Esophagus squamous epithelium (tissue), 5 donors: ENCODE data around the gene SNPH. TPM values are rescaled to one million over a fixed set of nuclear protein-coding genes. Genes with fewer than 3 reads are reported as not detected.

Source experiments
- DNase-seq: peaks from one replicate; lab custom pipeline; 2025; lab: John Stamatoyannopoulos, UW
- H3K27ac ChIP-seq, 4 donors: fragments of 200-600 bp; sonication (generic); one replicate each; pipeline ENCODE4 v1.5.1; 2016 to 2019; ENCODE audit warnings: mild to moderate bottlenecking in 1 of 4
- H3K27me3 ChIP-seq, 4 donors: fragments of 200-600 bp; sonication (generic); 1 replicate in 3 of 4; 2 replicates in 1 of 4; pipeline versions ENCODE4 v1.5.1 to v1.6.0; 2017 to 2021; ENCODE audit warnings: antibody characterized with exemption in 1 of 4
- H3K36me3 ChIP-seq, 3 donors: fragments of 200-600 bp; sonication (generic); one replicate each; pipeline ENCODE4 v1.5.1; 2016 to 2019
- H3K4me1 ChIP-seq, 3 donors: fragments of 200-600 bp; sonication (generic); one replicate each; pipeline ENCODE4 v1.5.1; 2017 to 2019
- H3K4me3 ChIP-seq, 4 donors: fragments of 200-600 bp; sonication (generic); 1 replicate in 3 of 4; 2 replicates in 1 of 4; pipeline ENCODE4 v1.5.1; 2016 to 2019; ENCODE audit warnings: mild to moderate bottlenecking in 2 of 4, moderate library complexity in 1 of 4
- H3K9me3 ChIP-seq, 3 donors: fragments of 200-600 bp; sonication (generic); one replicate each; pipeline ENCODE4 v1.5.1; 2016 to 2019
- CTCF ChIP-seq, 6 experiments: fragments of 450-650 bp in 4 of 6; fragments of 200-600 bp in 2 of 6; sonication (generic) in 2 of 6; IDR thresholded peaks; one replicate each; pipeline ENCODE4 v1.5.1; 2016 to 2019; ENCODE audit warnings: antibody characterized with exemption in 6 of 6, mild to moderate bottlenecking in 4 of 6, moderate library complexity in 4 of 6
- POLR2A ChIP-seq, 4 donors: fragments of 450-650 bp; IDR thresholded peaks; one replicate each; pipeline ENCODE4 v1.6.1; 2017; ENCODE audit warnings: antibody characterized with exemption in 4 of 4, mild to moderate bottlenecking in 4 of 4, moderate library complexity in 3 of 4
- WGBS, 2 donors: methylation state at CpG; one replicate each; pipeline ENCODE4 v1.1.5; 2018; 5-methylcytosine and 5-hydroxymethylcytosine counted together
- intact Hi-C: fragments of 100-400 bp; cut with DNase I; formaldehyde crosslinking; loops from one replicate; pipeline ENCODE4 v1.15.0; 2022
- total RNA-seq, 4 donors: library from RNA; depleted of rRNA; stranded (reverse); fragments of >200 nt; gene quantifications; one replicate each; pipeline ENCODE4 v1.1.0, GENCODE V29; 2016
- donor health status: DM: yes; HTN: yes; CAD: no.

The SNPH gene
- total RNA-seq, 4 donors from 2014 or later = 0.83 to 2.5 (median 1.5) TPM

DNA sequence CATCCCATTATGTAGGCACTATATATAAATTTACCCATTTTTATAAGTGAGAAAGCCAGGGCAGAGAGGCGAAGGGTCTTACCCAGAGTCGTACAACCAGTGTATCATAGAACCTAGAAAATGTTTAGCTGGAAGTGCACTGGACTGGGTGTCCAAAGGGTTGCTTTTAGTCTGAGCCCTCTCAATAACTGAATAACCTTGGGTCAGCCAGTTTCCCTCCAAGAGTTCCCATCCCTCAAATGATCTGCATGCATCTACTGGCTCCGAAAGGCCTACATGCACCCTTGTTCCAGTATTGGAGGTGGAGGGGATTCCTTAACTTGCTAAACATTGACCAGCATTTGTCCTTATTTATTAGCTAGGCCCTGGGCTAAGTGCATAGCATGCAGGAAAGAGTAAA lies 3.8 kb downstream of the SNPH start:
- TF ChIP-seq POLR2A (IDR thresholded peaks at IDR 0.05) = no peak
- no peak for TF ChIP-seq CTCF (IDR thresholded peaks at IDR 0.05)
- intact Hi-C loops = no loop called here
- H3K27ac ChIP-seq = no peak overlapping the region
- H3K4me1 ChIP-seq = peaks cover 0 to 22% (median 5%) of the 10 kb centered on the region in 3 donors
- no peak overlapping the region for H3K4me3 ChIP-seq
- no peaks in the 10 kb centered on the region for H3K9me3 ChIP-seq
- no peaks in the 10 kb centered on the region for H3K36me3 ChIP-seq
- no peaks in the 10 kb centered on the region for H3K27me3 ChIP-seq
- no peak for DNase-seq
- 83 to 100% methylated on average over 1 to 3 of the region's 3 CpGs for WGBS, 2 donors

DNA sequence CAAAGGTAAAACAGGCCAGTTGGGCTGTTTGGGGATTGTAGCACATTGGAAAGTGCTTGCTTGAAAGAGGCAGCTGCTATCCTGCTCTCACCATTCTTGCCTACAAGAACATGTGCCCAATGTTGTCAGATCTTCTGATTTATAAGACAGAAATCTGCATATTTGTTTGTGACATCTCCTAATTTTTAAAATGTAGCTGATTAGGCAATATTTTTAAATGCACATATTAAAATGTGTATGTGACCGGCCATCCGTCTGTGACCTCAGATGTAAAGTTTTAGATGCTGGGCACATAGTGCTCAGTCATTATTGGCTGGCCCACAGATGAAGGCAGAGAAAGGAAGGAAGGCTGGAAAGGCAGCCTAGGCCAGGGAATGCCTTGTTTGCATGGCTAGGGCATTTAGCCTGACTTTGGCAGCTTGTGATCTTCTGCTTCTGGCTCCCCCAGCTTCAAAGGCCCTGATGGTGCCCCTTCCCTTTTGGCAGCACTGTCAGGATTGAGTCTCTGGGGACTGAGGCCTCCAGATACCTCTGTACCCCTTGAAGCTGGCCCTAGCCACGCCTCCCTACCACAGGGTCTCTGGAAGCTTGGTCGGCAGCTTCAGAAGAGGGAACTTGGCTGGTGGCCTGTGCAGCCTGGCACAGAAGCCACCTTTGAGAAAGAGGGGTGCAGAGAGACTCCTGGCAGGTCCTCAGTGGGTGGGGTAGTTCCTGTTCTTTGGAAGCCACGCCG lies 6.4 kb downstream of the SNPH start:
- H3K36me3 ChIP-seq = no peaks in the 10 kb centered on the region

DNA sequence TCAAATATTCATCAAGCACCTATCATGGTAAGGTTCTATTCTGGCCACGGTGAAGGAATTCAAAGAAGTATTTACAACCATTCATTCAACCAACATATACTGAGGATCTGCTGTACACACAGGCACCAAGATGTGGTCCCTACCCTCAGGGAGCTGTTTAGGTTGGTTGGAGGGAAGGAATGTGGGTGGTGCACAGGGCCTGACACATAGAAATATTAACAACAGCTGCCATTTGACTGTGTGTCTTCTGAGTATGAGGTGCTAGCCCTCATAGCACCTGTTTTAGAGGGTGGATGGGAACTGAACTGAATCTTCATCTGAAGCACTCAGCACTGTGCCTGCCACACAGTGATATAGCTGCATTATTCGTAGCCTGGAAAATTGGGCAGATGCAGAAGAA lies 7.3 kb downstream of the SNPH start:
- intact Hi-C loops = no loop called here
- Histone ChIP-seq H3K9me3 (no peaks in the 10 kb centered on the region), H3K4me1 (no peaks in the 10 kb centered on the region), H3K27me3 (no peaks in the 10 kb centered on the region), H3K36me3 (no peaks in the 10 kb centered on the region), H3K4me3 (no peak overlapping the region), H3K27ac (no peak overlapping the region)
- no peak for TF ChIP-seq CTCF (IDR thresholded peaks at IDR 0.05)
- TF ChIP-seq POLR2A (IDR thresholded peaks at IDR 0.05) = no peak
- 77 to 79% methylated on average over 2 of the region's 2 CpGs for WGBS, 2 donors
- no peak for DNase-seq

More for the DNA sequence above, 6.4 kb downstream of the SNPH start:
- H3K4me1 ChIP-seq = peaks cover 0 to under 1% (median 0%) of the 10 kb centered on the region in 3 donors
- no peaks in the 10 kb centered on the region for H3K27me3 ChIP-seq
- WGBS, 2 donors = 83 to 94% methylated on average over 2 of the region's 6 CpGs
- DNase-seq = no peak
- TF ChIP-seq POLR2A (IDR thresholded peaks at IDR 0.05) = no peak
- no peak for TF ChIP-seq CTCF (IDR thresholded peaks at IDR 0.05)
- no peak overlapping the region for H3K4me3 ChIP-seq
- intact Hi-C loops = no loop called here
- H3K27ac ChIP-seq = no peak overlapping the region
- no peaks in the 10 kb centered on the region for H3K9me3 ChIP-seq

DNA sequence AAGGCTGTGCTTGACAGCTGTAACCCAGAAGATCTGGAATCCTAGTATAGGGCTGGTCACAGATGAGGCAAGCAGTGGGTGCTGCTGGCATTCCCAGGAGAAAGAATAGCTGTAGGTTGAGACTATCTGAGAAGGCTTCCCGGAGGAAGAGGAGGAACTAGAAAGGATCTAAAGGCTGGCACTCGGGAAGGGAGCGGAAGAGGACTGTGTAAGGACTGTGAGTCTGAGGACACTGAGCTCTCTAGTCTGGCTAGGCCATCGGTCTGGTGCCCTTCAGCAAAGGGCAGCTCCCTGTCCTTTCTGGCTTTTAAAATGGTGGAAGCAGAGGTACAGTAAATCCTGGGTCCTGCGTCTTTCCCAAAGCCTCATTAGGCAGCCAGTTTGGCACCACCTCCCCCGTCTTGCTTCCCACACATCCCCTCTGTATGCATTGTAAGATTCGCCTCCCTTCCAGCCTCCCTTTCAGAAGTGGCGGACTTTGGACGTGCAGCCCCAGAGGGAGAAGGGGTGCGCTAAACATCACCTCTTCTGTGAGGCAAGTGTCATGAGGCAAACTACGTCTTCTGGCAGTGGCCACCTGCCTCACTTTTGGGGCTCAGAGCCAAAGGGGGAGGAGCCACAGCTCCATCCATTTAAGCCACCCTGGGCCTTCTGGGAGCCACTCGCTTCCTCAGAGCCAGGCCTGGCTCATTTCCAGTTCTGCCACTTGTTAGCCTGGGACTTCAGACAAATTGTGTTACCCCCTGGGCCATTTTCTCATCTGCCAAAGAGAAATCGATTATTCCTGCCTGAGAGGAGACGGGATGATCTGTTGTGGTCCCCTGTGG lies 8.6 kb downstream of the SNPH start:
- intact Hi-C loops = no loop called here
- WGBS, 2 donors = 88 to 90% methylated on average over 11 to 13 of the region's 14 CpGs

More for the DNA sequence above, 8.6 kb downstream of the SNPH start:
- H3K27ac ChIP-seq = no peak overlapping the region
- no peaks in the 10 kb centered on the region for H3K4me1 ChIP-seq
- no peaks in the 10 kb centered on the region for H3K36me3 ChIP-seq
- no peak for TF ChIP-seq CTCF (IDR thresholded peaks at IDR 0.05)
- TF ChIP-seq POLR2A (IDR thresholded peaks at IDR 0.05) = no peak
- H3K9me3 ChIP-seq = no peaks in the 10 kb centered on the region
- H3K4me3 ChIP-seq = no peak overlapping the region
- DNase-seq = no peak
- H3K27me3 ChIP-seq = no peaks in the 10 kb centered on the region
